Muscle of leg (tissue), 11 donors: ENCODE results near the gene RSPH9. TPM values are rescaled to one million over a fixed set of nuclear protein-coding genes. Genes with fewer than 3 reads are reported as not detected.

ENCODE experiments used
- DNase-seq: peaks from one replicate; pipeline ENCODE4 v3.0.0; 2013
- H3K27ac ChIP-seq: one replicate; pipeline ENCODE4 v1.5.1; 2013; ENCODE audit warnings: mild to moderate bottlenecking, low read length, control low read depth
- H3K27me3 ChIP-seq: one replicate; pipeline ENCODE4 v1.6.1; 2013; ENCODE audit warnings: low read length; ENCODE audit not compliant: control insufficient read depth, insufficient read depth
- H3K36me3 ChIP-seq: one replicate; pipeline ENCODE4 v1.6.1; 2013; ENCODE audit warnings: low read length; ENCODE audit not compliant: control insufficient read depth, insufficient read depth
- H3K4me1 ChIP-seq: one replicate; pipeline ENCODE4 v1.6.1; 2013; ENCODE audit warnings: low read length; ENCODE audit not compliant: control insufficient read depth, insufficient read depth
- H3K4me3 ChIP-seq: one replicate; pipeline ENCODE4 v1.5.1; 2013; ENCODE audit warnings: low read length, control low read depth
- H3K9me3 ChIP-seq: replicated peaks from 2 replicates; pipeline ENCODE4 v1.6.1; 2013; ENCODE audit warnings: low read depth, low read length; ENCODE audit not compliant: control insufficient read depth
- WGBS: methylation state at CpG from one replicate; pipeline ENCODE4 v1.1.5; 2013; ENCODE audit warnings: missing lambda C conversion rate; ENCODE audit not compliant: insufficient coverage; 5-methylcytosine and 5-hydroxymethylcytosine counted together
- polyA plus RNA-seq, 8 donors: library from polyadenylated mRNA; unstranded; fragments of 120-200 nt; gene quantifications; one replicate each; pipeline versions ENCODE4 v1.2.1 to v1.2.3, GENCODE V29; 2013; ENCODE audit warnings: inconsistent platforms in 1 of 8, low replicate concordance in 1 of 8; ENCODE audit not compliant: insufficient read length in 8 of 8, insufficient read depth in 1 of 8
- total RNA-seq: library from RNA; stranded (reverse); fragments of 120-200 nt; gene quantifications from one replicate; pipeline ENCODE4 v1.2.4, GENCODE V29; 2013

The RSPH9 gene
- total and polyA plus RNA-seq, 9 donors, result 0.41 to 1.1 (median 0.78) TPM

GRCh38 chr6:43614396-43614730 is 30.5 kb upstream of the RSPH9 start:
- peaks cover 34% of the 10 kb centered on the region for H3K36me3 ChIP-seq
- DNase-seq, result no peak
- no peaks in the 10 kb centered on the region for H3K4me1 ChIP-seq
- H3K27ac ChIP-seq, result no peak overlapping the region
- H3K9me3 ChIP-seq, result no peaks in the 10 kb centered on the region
- H3K27me3 ChIP-seq, result no peaks in the 10 kb centered on the region
- no peak overlapping the region for H3K4me3 ChIP-seq
- WGBS, result no CpG with 5 or more reads among the region's 3 CpGs

GRCh38 chr6:43616725-43617472 is 27.9 kb upstream of the RSPH9 start:
- WGBS, result 100% methylated on average over 3 of the region's 9 CpGs
- no peak for DNase-seq
- Histone ChIP-seq H3K4me1 (no peaks in the 10 kb centered on the region), H3K9me3 (no peaks in the 10 kb centered on the region), H3K27ac (no peak overlapping the region), H3K27me3 (no peaks in the 10 kb centered on the region), H3K36me3 (peaks cover 44% of the 10 kb centered on the region), H3K4me3 (no peak overlapping the region)

- 97% methylated on average over 10 of the region's 12 CpGs for WGBS
- DNase-seq, result no peak
- Histone ChIP-seq H3K4me1 (no peaks in the 10 kb centered on the region), H3K27me3 (no peaks in the 10 kb centered on the region), H3K4me3 (no peak overlapping the region), H3K36me3 (peaks cover 68% of the 10 kb centered on the region), H3K27ac (no peak overlapping the region), H3K9me3 (no peaks in the 10 kb centered on the region)
Measured at GRCh38 chr6:43621078-43621835, 23.6 kb upstream of the RSPH9 start.

GRCh38 chr6:43621836-43622180 is 23.0 kb upstream of the RSPH9 start:
- peaks cover 70% of the 10 kb centered on the region for H3K36me3 ChIP-seq
- WGBS, result 89% methylated on average over 7 of the region's 10 CpGs
- H3K4me3 ChIP-seq, result no peak overlapping the region
- DNase-seq, result no peak
- H3K27ac ChIP-seq, result no peak overlapping the region
- H3K4me1 ChIP-seq, result peaks cover 2% of the 10 kb centered on the region
- H3K9me3 ChIP-seq, result no peaks in the 10 kb centered on the region
- no peaks in the 10 kb centered on the region for H3K27me3 ChIP-seq

- Histone ChIP-seq H3K4me1 (peaks cover 9% of the 10 kb centered on the region), H3K9me3 (no peaks in the 10 kb centered on the region), H3K27ac (no peak overlapping the region), H3K27me3 (no peaks in the 10 kb centered on the region), H3K36me3 (peaks cover 74% of the 10 kb centered on the region), H3K4me3 (no peak overlapping the region)
- DNase-seq, result no peak
- WGBS, result 91% methylated on average over 9 of the region's 10 CpGs
Measured at GRCh38 chr6:43622541-43622940, 22.3 kb upstream of the RSPH9 start.

GRCh38 chr6:43623880-43624785 is 20.7 kb upstream of the RSPH9 start:
- WGBS, result 92% methylated on average over 8 of the region's 12 CpGs
- H3K36me3 ChIP-seq, result peaks cover 75% of the 10 kb centered on the region
- no peak for DNase-seq

GRCh38 chr6:43624786-43625288 is 20.0 kb upstream of the RSPH9 start:
- WGBS, result 93% methylated on average over 2 of the region's 7 CpGs
- no peak for DNase-seq
- H3K27ac ChIP-seq, result no peak overlapping the region
- H3K27me3 ChIP-seq, result no peaks in the 10 kb centered on the region
- H3K4me3 ChIP-seq, result no peak overlapping the region
- H3K4me1 ChIP-seq, result peaks cover 23% of the 10 kb centered on the region
- peaks cover 73% of the 10 kb centered on the region for H3K36me3 ChIP-seq
- no peaks in the 10 kb centered on the region for H3K9me3 ChIP-seq

More at GRCh38 chr6:43623880-43624785, 20.7 kb upstream of the RSPH9 start:
- H3K27ac ChIP-seq, result no peak overlapping the region
- no peaks in the 10 kb centered on the region for H3K9me3 ChIP-seq
- no peak overlapping the region for H3K4me3 ChIP-seq
- H3K4me1 ChIP-seq, result peaks cover 18% of the 10 kb centered on the region
- H3K27me3 ChIP-seq, result no peaks in the 10 kb centered on the region

- Histone ChIP-seq H3K27me3 (no peaks in the 10 kb centered on the region), H3K4me1 (peaks cover 28% of the 10 kb centered on the region), H3K9me3 (no peaks in the 10 kb centered on the region), H3K27ac (no peak overlapping the region), H3K36me3 (peaks cover 67% of the 10 kb centered on the region), H3K4me3 (no peak overlapping the region)
- DNase-seq, result no peak
- 97% methylated on average over 10 of the region's 16 CpGs for WGBS
Measured at GRCh38 chr6:43625393-43625992, 19.3 kb upstream of the RSPH9 start.

GRCh38 chr6:43627008-43627825 is 17.6 kb upstream of the RSPH9 start:
- Histone ChIP-seq H3K9me3 (no peaks in the 10 kb centered on the region), H3K4me3 (no peak overlapping the region), H3K36me3 (peaks cover 49% of the 10 kb centered on the region), H3K27me3 (no peaks in the 10 kb centered on the region), H3K4me1 (peaks cover 33% of the 10 kb centered on the region), H3K27ac (peak overlapping the region; percentile 87)
- WGBS, result 45% methylated on average over 3 of the region's 5 CpGs
- DNase-seq, result peak; percentile 91
